Stimulated activated naive CD4-positive, alpha-beta T cell treated with Interleukin-2 at 50 U/mL for 16 hours (primary cell): ENCODE results near the gene LAMA4.
A peak's percentile ranks its signal among the peaks of the same experiment; 100 is the strongest.

Experiments
- DNase-seq: peaks from one replicate; lab custom pipeline; 2025; lab: John Stamatoyannopoulos, UW

The LAMA4 gene

DNA sequence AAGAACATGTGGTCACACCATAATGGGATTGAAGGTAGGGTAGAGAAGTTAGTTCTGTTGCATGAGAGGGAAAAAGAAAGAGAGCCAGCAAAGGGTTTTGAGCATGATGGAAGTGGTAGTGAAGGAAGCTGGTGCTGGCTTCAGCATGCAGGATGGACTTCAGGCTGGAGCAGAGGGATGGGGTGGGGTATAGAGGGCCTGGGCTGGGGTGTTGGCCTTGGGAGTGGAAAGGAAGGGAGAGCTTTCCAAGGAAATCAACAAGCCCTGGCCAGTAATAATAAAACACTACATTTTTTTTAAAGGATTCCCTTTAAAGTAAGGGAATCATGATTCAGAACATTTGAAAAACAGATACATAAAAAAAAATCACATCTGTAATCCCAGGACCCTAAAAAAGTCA is 61.2 kb downstream of the LAMA4 start:
- DNase-seq = no peak

- DNase-seq = no peak
Observed at GRCh38 chr6:112191509-112192020, 62.8 kb downstream of the LAMA4 start.

DNA sequence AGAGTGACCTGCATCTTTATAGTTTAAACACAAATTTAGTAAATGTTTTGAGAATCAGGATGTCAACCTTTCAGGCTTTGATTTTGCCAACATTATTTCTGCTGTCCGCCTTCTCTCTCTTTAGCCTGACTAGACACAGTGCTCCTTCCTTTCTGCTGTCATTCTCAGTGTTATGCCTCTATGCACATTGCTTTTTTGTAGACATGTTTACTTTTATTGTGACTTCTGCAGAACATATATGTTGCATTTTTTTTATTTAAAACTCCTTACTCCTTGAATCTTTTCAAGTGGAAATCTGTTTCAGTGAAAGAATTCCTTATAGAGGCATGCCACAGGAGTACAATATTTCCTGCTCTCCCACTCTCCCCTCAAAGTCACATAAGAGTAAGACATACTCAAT is 64.2 kb downstream of the LAMA4 start:
- no peak for DNase-seq

DNA sequence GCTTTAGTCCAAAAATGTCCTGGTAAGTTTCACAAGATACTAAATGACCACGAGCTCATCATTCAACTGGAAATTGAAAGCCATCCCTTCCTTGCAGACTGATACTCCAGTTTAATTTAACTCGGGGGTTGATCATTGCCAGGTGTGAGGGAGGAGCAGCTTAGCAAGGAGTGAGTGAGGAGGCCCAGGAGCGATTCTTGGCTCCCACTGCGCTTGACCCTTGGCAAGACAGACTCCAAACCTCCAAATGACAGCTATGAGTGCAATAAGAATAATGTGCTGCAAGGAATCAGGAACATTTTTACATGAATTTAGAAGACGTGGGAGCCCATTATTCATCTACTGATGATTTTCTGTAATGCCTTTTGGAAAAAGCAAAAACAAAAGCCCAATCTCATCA is 64.9 kb downstream of the LAMA4 start:
- no peak for DNase-seq

DNA sequence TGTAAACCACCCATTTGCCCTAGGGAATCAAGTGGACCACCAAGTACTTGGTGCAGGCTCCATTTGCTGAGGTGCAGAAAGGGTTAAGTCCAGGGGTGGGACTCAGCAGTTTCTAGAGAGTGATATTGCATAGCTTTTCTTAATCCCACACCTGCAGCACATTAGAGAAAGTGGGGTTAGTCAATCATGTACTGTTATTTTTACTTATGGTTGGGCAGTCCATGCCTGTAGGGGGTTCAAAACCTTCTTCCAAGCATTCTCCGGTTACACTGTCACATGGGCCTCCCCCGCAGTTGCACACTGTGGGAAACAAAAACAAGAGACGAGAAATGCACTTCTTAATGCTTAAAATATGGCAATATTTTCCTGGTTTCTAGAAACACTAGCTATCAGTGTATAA is 65.5 kb downstream of the LAMA4 start:
- DNase-seq = no peak

DNA sequence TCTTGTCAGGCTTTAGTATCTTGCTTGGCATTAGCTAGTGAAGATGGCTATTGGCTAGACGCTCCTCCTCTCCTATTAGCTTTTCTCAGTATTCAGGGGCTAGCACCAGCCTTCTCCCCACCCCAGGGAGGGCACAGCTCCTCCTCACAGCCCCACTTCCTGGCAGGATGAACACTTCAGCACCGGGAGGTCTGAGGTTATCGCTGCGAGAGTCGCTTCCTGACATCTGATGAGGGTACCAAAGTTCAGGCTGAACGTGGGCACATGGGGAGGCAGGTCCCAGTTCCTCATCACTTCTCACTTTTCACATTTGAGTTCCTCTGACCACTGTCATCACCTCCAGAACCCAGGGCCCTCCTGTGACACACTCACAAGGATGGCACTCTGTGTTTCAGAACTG is 66.6 kb downstream of the LAMA4 start:
- DNase-seq = no peak

- no peak for DNase-seq
Observed at GRCh38 chr6:112184951-112185350, 69.4 kb downstream of the LAMA4 start.

DNA sequence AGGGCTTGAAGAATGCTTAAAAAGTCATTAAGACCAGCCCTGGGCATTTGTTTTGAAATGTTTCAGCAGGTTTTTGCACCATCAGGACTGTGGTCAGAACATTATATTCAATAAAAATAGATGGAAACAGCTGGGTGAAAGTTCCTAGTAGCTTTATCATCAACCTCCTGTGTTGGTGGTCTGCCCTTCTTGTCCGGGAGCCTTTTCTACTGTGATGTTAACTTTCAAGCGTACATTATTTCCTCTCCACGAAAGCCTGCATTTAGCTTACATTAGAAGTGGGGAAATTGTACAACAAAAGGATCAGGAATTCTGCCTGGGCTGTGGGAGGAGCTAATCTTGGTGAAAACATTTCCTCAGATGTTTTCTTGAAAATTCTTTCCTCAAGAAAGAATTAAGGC is 71.1 kb downstream of the LAMA4 start:
- DNase-seq = no peak

DNA sequence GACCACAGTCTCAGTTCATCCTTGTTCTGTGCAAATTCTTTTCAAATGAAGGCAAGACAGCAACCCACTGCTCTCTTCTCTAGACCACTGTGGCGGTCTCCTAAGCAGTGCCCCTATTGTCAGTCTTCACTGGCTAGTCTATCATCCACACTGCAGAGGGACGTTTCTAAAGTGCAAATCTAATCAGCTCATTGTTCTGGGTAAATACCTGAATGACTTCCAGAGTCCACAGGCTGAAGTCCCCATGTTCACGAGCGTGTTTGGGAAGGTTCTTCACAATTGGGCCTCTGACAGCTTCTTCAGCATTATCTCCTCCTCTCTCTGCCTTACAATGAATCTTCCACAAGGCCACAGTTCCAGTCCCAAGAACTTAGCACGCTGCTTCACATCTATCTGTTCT is 73.2 kb downstream of the LAMA4 start:
- DNase-seq = no peak

DNA sequence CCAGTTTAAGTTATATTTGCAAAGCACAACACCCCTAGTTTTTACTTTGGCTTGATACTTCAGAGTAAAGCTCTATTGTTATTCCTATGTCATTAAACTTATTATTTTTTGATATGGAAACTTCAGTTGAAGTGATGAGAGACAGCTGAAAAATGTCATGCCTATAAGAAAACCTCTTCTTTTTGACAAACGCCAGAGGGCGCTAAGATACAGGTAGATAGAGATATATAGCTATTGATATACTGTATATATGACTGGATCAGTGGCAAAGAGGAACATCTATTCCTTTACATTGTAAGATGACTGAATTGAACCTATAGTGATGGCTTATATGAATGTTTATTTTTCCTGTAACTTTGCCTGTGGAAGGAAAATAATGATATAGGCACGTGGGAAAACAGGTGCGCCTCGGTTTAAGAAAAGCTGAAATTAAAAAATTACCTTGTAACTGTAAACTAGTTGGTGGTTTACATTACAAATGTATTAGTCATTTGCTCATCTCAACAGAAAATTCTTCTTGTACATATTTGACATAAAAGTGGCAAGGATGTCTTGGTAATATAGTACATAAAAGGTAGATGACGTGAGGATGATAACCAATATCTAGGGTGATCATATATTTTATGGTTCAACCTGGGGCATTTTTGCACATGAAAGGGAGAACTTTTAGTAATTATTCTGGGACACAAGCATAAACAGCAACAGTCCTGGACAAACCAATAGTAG is 74.1 kb downstream of the LAMA4 start:
- peak; percentile 8 for DNase-seq

DNA sequence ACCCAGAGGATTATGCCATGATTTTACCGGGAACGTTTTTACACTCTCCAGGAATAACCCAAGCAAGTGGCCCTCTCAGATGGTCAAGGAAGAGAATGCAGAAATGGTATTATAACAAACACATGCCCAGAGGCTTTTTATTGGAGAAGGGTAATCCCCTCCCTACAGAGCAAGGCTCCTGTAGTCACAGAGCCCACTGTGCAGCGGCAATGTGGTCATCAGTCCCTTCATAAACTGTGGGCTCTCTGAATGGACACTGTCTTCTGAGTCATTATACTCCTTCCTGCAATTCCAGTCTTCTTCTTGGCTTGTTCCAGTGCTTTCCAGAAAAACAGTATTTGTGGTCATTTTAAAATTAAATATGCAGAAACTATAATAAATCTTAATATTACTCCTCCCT is 74.7 kb downstream of the LAMA4 start:
- DNase-seq = no peak

GRCh38 chr6:112178846-112179245 is 75.5 kb downstream of the LAMA4 start:
- DNase-seq = no peak

DNA sequence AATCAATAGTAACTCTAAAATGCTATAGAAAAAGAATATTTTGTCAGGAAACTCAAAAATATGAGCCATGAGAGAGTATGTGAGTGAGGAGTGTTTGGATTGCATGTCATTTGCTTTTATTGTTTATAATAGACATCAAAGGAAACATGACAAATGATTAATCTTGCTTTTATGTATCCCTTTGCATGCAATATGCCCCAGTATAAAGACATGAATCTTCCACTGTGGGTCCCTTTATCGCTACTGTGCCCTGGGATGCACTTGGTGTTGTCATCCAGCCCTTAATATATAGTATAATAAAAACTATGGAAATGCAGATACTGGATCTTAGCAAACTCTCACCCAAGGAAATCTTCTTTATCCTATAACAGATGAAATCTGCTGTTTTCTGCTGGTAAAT is 77.3 kb downstream of the LAMA4 start:
- no peak for DNase-seq

- no peak for DNase-seq
Observed at GRCh38 chr6:112176175-112176574, 78.2 kb downstream of the LAMA4 start.

DNA sequence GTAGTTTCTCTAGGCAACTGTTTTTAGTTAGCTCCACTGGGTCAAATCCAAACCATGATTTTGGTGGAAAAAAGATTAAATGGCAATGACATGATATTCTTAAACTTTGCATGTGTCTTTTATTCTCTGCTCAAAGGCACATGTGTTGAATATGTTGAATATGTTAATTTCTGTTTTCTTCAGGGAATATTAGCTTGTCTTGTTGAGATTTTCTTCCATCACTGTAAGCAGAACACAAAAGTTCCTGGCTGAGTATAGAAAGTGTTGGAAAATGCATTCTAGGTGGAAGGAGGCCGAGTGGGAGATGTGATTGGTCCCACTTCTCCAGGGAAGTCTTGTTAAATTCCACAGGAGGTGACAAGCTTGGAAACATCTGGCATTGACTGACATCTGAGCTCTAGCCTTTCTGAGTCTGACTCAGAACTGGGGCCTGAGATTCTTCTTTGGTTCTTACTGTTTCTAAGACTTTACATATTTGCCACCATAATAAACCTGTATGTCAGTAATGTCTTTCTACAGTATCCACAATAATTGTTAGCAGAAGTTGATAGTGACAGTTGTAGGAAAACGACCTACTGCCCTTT is 81.1 kb downstream of the LAMA4 start:
- DNase-seq = no peak

GRCh38 chr6:112172540-112172939 is 81.8 kb downstream of the LAMA4 start:
- DNase-seq = no peak

- DNase-seq = no peak
Observed at GRCh38 chr6:112169541-112169940, 84.8 kb downstream of the LAMA4 start.

- peak; percentile 64 for DNase-seq
Observed at GRCh38 chr6:112163295-112164257, 90.8 kb downstream of the LAMA4 start.

DNA sequence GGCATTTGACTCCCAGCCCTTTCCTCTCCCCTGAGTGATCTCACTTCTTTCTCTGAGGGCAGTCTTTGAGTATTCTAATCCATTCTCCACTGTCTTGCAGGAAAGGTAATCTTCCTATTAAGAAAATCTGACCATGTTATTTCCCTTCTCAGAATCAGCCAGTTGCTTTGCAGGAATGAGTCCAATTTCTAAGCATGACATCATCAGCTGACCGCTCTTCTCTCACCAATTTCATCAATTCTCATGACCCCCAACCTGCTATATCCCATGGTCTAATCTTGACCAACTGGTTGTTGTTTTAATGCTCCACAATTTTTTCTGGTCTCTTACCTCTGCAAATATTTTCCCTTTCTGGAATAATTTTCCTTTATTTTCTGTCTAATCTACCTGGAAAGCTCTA is 93.6 kb downstream of the LAMA4 start:
- DNase-seq = no peak

- DNase-seq = no peak
Observed at GRCh38 chr6:112156668-112157067, 97.7 kb downstream of the LAMA4 start.

DNA sequence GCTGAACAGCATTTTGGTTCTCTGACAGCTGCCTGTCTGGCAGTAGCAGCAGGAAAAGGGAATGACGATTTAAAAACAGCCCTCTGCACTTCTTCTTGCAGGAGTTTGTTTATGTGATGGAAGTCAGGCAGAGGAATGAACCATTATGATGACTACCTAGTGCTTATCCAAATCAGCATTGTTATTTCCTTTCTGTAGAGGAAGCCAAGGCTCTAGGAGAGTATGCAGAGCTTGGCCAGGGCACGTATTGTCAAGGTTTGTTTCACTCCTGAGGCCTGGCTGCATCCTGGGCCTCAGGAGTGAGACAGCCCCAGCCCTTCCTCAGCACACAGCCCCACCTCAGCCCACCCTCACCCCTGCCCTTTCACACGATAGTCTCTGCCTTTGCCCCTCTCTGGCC is 98.5 kb downstream of the LAMA4 start:
- DNase-seq = no peak

DNA sequence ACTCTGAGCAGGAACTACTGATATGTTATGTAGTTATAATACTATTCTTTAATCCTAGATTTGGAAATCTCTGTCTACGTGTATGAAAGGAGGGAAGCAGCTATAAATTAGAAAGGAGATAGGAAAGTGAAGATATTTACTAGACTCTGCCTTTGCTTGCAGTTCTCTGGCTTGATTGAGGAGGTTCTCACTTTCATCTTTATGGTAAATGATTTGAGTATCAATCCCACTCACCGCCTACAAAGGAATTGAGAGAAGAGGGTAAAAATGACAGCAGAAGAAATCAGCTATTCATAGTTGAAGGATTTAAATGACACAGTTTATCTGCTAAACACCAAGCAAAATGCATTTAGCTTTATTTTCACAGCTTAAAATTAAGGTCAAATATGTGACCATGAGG is 99.7 kb downstream of the LAMA4 start:
- DNase-seq = no peak
